Hippocampal formation (tissue), 2 donors: ENCODE data around the gene RWDD1.
A peak's percentile ranks its signal among the peaks of the same experiment; 100 is the strongest.
"Not testable (repeated sequence)": the region's sequence is repeated elsewhere in the genome, so short reads cannot be mapped to it uniquely, and the experiment has no call there.

Experiments used
- DNase-seq, 2 donors: peaks; one replicate each; lab custom pipeline; 2025; lab: John Stamatoyannopoulos, UW

Gene RWDD1

GRCh38 chr6:116560130-116560529, 11.2 kb upstream of the RWDD1 start:
- DNase-seq: no peak

- DNase-seq: peak; percentile 54 to 75
Measured at GRCh38 chr6:116561377-116562018, 9.8 kb upstream of the RWDD1 start.

DNA sequence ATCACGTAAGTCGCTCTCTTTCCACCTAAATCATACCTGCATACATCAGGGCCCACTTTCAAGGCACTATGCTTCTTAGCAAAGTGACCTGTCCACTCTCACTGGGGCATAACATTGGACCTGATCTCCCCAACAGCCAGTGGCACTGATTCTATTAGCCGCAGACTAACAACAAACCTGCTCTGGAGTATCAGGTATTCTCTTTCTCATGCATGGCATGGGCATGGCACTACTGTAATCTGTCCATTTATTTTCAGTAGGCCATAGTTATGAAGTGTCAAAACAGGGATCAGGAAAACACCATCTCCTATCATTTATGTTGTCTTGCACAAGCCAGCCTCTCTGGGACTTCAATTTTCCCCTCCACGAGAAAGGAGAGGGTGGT, 9.3 kb upstream of the RWDD1 start:
- no peak for DNase-seq

GRCh38 chr6:116562614-116563013, 8.7 kb upstream of the RWDD1 start:
- DNase-seq: no peak

DNA sequence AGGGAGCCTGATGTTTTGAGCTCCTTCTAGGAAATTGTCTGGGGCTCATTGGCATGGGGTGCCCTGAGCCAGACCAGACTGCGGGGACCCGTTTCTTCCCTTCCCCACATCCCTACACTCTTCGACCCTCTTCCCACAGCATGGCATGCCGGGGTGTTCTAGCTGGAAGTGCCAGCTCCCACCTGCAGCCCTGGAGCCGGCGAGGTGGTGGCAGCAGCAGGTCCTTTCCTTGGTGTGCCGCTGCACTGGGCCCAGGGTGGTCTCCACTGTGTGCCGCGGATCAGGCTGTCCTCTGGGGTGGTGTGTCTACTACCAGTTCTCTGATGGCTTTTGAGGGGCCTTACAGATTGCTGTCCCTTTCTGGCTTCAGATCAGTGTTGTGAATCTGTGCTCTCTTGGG, 7.5 kb upstream of the RWDD1 start:
- no peak for DNase-seq

DNA sequence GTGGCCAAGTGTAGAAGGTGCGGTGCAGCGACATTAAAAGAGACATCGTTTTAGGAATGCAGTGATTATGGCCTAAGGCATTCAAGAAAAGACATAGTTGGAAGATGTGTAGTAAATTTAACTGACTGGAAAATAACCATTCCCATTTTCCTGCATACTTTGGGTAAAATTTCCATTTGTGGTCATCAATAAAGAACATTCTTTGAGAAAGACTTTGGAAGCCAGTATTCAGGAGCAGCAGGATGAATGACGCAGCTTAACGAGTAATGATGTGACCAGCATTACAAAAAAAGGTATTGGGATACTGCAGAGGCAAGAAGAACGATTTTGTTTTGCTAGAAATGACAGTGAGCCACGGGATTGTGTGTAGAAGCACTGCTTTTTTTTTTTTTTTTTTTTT, 7.0 kb upstream of the RWDD1 start:
- no peak for DNase-seq

DNA sequence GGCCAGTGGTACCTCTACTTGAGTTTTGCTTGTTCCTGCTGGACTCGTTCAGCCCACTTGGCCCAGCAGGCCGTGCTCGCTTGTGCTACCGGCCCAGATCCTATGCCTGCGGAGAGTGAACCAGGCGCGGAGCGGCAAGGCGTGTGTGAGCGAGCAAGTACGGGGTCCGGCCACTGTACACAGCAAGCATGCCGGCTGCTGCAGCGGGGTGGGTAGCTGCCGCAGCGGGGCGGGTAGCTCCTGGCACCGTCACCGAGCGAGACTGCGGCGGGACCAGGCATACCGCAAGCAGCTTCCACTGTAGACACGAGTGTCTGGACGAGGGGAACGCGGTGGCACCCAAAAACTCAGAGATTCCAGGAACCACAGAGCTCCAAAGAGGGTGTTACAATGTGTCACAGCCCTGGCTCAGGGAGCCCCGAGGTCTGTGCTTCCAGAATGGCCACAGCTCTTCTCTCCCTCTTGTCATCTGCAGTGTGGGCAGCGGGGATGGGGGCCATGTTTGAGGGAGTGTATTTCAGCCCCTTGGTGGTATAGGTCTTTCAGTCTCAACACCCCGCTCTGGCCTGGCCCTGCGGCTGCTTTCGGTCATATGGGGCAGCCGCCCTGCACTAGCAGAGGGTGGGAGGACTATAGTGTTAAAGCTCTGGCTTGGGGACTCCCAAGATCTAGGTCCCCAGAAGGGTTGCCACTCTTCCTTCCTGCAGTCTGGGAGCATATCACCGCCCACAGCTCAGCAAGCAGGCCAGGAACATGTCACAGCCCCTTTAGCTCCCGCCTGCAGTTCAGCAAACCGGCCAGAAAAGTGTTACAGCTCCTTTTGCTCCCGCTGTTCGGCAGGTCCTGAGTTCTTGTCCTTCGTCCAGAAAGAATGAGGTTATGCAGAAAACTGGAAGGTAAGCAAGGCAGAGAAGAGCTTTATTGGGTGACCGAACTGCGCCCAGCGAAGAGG, 6.1 kb upstream of the RWDD1 start:
- DNase-seq: peak in 1 of 2 donors; percentile 27

DNA sequence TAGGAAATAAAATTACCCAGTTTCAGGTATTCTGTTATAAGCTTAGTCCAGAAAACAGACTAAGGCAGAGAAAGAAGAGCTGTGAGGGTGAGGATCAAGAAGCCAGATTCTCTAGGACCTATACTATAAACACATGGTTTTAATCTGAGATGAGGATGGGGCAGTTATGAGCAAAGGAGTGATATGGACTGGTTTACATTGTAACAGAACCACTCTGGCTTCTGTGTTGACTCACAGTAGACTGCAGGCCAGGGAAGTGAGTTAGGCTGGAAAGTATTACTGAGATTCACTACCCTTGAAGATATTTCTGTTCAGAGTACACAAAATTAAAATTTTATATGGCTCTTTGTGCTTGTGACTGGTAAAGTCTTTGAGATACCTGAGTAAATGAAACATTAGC, 3.2 kb upstream of the RWDD1 start:
- no peak for DNase-seq

- DNase-seq: no peak
Measured at GRCh38 chr6:116568821-116569755, 2.2 kb upstream of the RWDD1 start.

- no peak for DNase-seq
Measured at GRCh38 chr6:116571683-116572000, 338 bp downstream of the RWDD1 start.

DNA sequence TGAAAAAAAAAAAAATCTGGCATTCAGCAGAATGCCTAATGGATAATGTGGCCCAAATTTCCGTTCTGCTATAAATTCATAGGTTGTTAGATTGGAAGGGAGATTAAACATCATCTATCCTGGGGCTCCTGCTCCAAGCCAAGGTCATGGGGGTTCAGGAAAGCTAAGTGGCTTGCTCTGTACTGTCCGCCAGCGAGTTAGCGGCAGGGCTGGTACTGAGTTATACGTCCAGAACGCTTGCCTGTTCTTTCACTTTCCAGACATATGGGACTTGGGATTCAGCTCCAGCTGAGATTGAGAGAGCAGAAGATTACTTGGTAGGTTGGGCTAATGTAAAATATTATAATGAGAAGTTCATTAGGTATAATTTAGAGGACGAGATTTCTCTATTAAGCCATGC, 858 bp downstream of the RWDD1 start:
- DNase-seq: no peak

GRCh38 chr6:116575227-116575626, 3.9 kb downstream of the RWDD1 start:
- no peak for DNase-seq

DNA sequence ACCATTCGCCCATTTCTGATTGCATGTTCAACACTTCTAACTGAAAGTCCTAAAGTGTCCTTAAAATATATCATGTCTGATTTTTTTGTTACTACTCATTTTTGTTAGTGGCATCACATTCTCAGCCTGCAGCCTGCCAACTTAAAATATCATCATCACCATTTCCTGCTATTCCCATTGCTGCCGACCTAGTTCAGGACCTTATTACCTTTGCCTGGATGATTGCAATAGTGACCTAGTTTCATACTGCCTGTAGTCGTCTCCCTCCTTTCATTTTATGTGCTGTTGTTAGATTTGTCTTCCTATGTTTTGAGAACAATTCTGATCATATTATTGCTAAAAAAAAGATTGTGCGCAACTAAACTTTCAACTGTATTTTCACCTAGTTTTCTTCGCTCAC, 6.2 kb downstream of the RWDD1 start:
- DNase-seq: no peak

- no peak for DNase-seq
Measured at GRCh38 chr6:116578335-116578734, 7.0 kb downstream of the RWDD1 start.

DNA sequence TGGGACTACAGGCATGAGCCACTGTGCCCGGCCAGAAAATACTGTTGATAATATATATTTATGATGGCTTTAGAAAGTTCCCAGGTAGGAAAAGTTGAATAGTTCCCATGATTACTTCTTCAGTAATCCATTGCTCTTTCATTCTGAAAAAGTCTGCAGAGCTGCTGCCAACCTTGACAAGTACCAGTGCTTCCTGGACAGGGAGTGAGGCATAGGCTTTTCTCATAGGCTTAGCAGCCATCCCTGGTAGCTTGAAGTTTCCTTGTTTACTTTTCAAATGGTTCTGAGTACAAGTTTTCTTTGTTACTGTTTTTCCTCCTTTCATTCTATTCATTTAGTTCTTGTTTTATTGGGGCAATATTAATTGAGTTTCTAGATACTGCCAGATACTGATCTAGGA, 7.8 kb downstream of the RWDD1 start:
- no peak for DNase-seq

- DNase-seq: no peak
Measured at GRCh38 chr6:116580198-116580597, 8.9 kb downstream of the RWDD1 start.

DNA sequence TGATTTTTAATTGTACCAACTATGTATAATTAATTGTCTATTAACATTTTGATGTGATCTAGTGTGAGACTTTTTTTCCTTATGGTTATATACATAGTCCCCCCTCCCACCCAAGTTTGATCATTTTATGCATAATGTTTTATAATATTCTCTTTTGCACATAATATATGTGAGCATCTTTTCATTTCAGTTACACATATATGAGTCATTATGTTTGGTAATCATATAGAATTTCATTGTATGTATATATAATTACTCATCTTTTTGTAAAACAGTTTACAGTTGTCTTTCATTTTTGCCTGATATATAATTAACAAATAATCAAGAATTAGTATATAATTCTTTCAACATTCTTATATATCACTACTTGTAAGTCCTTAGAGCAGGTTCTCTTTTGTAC, 15.0 kb downstream of the RWDD1 start:
- no peak for DNase-seq

- no peak for DNase-seq
Measured at GRCh38 chr6:116586738-116587137, 15.4 kb downstream of the RWDD1 start.

- DNase-seq: no peak
Measured at GRCh38 chr6:116595247-116595646, 23.9 kb downstream of the RWDD1 start.

DNA sequence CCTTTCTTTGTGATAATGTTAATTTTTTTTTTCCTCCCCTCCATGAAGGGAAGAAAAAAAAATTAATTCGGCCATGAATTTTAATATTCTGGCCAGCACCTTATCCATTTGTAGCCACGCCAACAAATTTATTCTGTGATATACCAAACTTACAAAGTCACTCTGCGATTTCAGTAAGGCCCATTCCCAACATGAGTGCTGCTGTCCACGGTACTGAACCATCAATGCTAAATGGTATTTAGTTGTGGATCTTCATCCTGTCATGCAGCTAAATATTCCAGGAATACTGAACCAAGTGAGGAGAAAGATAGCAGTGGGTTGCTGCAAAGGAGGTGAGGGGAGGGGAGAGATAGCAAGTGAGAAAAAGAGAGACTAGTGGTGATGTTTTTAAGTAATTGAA, 25.5 kb downstream of the RWDD1 start:
- DNase-seq: no peak

DNA sequence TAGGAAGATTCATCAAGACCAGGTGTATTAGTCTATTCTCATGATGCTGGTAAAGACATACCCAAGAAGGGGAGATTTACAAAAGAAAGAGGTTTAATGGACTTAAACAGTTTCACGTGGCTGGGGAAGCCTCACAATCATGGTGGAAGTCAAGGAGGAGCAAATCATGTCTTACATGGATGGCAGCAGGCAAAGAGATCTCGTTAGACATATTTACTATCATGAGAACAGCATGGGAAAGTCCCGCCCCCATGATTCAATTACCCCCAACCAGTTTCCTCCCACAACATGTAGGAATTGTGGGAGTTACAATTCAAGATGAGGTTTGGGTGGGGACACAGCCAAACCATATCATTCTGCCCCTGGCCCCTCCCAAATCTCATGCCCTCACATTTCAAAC, 32.6 kb downstream of the RWDD1 start:
- DNase-seq: not testable (repeated sequence)

DNA sequence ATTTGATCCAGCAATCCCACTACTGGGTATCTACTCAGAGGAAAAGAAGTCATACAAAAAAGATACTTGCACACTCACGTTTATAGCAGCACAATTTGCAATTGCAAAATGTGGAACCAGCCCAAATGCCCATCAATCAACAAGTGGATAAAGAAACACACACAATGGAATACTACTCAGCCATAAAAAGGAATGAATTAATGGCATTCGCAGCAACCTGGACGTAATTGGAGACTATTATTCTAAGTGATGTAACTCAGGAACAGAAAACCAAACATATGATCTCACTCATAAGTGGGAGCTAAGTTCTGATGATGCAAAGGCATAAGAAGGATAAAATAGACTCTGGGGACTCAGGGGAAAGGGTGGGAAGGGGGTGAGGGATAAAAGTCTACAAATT, 33.6 kb downstream of the RWDD1 start:
- DNase-seq: not testable (repeated sequence)
